ENCODE data around the gene CD84. TPM values are rescaled to one million over a fixed set of nuclear protein-coding genes. Genes with fewer than 3 reads are reported as not detected.

The CD84 gene
- total RNA-seq, 6 experiments from 2014 or later = 2.4 to 11.1 (median 3.4) TPM

DNA sequence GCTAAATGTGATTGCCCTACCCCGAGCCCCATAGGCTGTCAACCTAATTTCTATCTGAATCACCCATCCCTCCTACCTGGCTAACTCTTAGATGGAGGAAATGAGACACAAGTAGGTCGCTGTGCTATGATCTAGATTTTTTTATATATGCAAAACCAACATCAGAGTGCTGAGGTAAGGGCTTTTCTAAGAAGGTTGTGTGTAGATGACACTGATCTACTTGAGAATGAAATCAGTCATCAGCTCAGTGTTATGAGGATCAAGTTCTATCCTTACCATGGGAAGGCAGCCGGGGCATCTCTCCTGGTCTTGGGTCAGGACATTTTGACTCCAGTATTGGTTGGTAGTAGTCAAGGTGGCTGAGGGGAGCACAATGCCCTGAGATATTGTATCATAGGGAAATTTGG lies 43.9 kb upstream of the CD84 start:
- intact Hi-C loops (cut with DNase I) = no loop called here
- Histone ChIP-seq H3K27ac (no peak overlapping the region), H3K9me3 (no peaks in the 10 kb centered on the region), H3K4me3 (no peak overlapping the region), H3K36me3 (no peaks in the 10 kb centered on the region), H3K27me3 (no peaks in the 10 kb centered on the region), H3K4me1 (no peaks in the 10 kb centered on the region)
- 67% methylated on average over 3 of the region's 3 CpGs for WGBS (ENCODE audit: insufficient coverage, low coverage, low lambda C conversion rate, missing lambda C conversion rate)
- DNase-seq (no peak), ATAC-seq (no peak)
- TF ChIP-seq POLR2A (IDR thresholded peaks at IDR 0.05) = no peak
- TF ChIP-seq, protein P1, sequence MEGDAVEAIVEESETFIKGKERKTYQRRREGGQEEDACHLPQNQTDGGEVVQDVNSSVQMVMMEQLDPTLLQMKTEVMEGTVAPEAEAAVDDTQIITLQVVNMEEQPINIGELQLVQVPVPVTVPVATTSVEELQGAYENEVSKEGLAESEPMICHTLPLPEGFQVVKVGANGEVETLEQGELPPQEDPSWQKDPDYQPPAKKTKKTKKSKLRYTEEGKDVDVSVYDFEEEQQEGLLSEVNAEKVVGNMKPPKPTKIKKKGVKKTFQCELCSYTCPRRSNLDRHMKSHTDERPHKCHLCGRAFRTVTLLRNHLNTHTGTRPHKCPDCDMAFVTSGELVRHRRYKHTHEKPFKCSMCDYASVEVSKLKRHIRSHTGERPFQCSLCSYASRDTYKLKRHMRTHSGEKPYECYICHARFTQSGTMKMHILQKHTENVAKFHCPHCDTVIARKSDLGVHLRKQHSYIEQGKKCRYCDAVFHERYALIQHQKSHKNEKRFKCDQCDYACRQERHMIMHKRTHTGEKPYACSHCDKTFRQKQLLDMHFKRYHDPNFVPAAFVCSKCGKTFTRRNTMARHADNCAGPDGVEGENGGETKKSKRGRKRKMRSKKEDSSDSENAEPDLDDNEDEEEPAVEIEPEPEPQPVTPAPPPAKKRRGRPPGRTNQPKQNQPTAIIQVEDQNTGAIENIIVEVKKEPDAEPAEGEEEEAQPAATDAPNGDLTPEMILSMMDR (IDR thresholded peaks at IDR 0.05) = no peak

DNA sequence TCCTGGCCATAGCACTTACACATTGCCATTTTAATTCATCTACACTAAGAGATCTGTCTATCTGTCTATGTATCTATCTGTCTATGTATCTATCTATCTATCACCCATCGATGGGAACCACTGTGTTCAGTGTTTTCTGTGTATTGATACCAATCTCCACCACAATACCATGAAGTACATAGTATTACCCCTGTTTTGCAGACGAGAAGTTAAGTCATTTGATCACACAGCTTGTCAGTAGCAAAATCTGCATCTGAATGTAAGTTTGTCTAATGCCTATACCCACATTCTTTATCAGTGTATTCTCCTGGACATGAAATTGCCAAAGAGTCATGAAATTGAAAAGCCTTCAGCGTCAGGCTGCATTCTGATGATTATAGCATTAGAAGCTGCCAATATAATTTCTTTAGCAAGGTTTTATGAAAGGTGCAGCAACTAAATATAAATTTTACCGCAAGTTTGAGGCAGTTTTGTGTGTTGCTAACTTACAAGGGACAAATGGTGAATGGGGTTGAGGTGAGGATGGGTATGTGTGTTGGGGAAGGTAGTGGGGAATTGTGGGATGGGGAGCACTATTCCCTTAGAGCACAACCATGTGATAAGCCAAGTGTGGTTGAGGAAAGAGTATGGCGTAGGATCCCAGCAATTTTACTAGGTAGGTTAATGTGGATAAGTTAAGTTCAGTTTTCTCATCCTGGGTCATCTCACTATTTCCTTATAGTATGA lies 43.4 kb upstream of the CD84 start:
- intact Hi-C loops (cut with DNase I) = no loop called here
- TF ChIP-seq POLR2A (IDR thresholded peaks at IDR 0.05) = no peak
- TF ChIP-seq, protein P1 (IDR thresholded peaks at IDR 0.05) = no peak
- Histone ChIP-seq H3K4me3 (no peak overlapping the region), H3K4me1 (no peaks in the 10 kb centered on the region), H3K27me3 (no peaks in the 10 kb centered on the region), H3K9me3 (no peaks in the 10 kb centered on the region), H3K27ac (no peak overlapping the region), H3K36me3 (no peaks in the 10 kb centered on the region)
- DNase-seq (no peak), ATAC-seq (no peak)
- 73% methylated on average over 5 of the region's 5 CpGs for WGBS (ENCODE audit: insufficient coverage, low coverage, low lambda C conversion rate, missing lambda C conversion rate)

DNA sequence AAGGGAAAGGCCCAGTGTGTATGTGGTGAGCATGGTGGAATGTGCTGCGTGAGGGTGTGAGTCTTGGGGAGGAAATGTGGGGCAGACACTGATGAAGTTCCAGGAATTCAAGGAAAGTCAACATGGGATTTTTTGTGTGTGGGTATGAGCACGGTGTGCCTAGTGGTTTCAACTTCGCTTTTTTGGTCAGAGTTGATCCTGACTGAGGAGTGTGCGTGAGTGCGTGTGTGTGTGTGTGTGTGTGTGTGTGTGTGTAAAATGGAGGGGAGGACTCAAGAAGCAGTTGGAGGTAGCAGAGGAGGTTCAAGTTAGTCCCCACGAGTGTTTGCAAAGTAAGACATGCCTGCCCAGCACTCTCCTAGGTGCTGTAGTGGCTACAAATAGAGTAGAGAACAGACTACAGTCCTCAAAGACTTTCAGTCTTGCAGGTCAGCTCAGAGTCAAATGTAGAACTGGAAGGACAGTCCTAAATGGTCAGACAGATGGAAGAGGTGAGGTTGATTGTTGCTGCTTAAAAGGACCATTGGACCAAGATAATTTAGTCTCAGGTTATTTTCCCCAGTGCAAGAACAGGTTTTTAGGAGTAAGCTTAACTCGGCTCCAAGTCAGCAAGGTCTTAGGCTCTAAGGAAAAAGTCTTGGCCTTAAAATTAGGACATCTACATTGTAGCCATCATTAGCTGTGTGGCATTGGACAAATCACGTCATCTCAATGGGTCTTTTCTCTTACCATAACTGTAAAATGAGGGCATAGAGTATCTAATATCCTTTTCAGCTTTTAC lies 42.5 kb upstream of the CD84 start:
- H3K4me1 ChIP-seq = no peaks in the 10 kb centered on the region
- WGBS (ENCODE audit: insufficient coverage, low coverage, low lambda C conversion rate, missing lambda C conversion rate) = 66% methylated on average over 5 of the region's 8 CpGs
- no peaks in the 10 kb centered on the region for H3K9me3 ChIP-seq
- no peaks in the 10 kb centered on the region for H3K36me3 ChIP-seq
- ATAC-seq (no peak), DNase-seq (no peak)
- TF ChIP-seq POLR2A (IDR thresholded peaks at IDR 0.05) = no peak
- TF ChIP-seq, protein P1 (IDR thresholded peaks at IDR 0.05) = no peak
- no peak overlapping the region for H3K4me3 ChIP-seq
- H3K27ac ChIP-seq = no peak overlapping the region
- H3K27me3 ChIP-seq = no peaks in the 10 kb centered on the region
- intact Hi-C loops (cut with DNase I) = no loop called here

DNA sequence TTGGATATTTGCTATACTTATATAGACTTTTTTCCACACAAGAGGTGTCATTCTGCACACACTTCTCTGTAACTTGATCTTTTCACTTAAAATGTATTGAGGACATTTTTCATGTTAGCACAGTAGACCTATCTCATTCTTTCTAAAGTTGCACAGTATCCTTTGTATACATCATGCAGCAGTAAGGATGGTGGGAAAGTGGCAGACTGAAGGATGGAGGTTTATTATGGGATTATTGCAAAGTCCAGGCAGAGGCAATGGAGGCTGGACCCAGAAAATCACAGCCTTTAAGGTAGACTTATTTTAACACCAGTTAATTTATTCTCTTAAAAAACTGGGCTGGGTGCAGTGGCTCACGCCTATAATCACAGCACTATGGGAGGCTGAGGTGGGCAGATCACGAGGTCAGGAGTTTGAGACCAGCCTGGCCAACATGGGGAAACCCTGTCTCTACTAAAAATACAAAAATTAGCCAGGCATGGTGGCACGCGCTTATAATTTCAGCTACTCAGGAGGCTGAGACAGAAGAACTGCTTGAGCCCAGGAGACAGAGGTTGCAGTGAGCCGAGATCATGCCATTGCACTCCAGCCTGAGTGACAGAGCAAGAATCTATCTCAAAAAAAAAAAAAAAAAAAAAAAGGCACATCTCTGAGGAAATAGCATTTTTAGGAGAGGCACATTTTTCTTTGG lies 41.8 kb upstream of the CD84 start:
- no peaks in the 10 kb centered on the region for H3K36me3 ChIP-seq
- intact Hi-C loops (cut with DNase I) = no loop called here
- TF ChIP-seq, protein P1 (IDR thresholded peaks at IDR 0.05) = no peak
- TF ChIP-seq POLR2A (IDR thresholded peaks at IDR 0.05) = no peak
- no peak overlapping the region for H3K27ac ChIP-seq
- no peaks in the 10 kb centered on the region for H3K4me1 ChIP-seq
- ATAC-seq = no peak
- 100% methylated on average over 2 of the region's 5 CpGs for WGBS (ENCODE audit: insufficient coverage, low coverage, low lambda C conversion rate, missing lambda C conversion rate)
- no peaks in the 10 kb centered on the region for H3K9me3 ChIP-seq
- no peak overlapping the region for H3K4me3 ChIP-seq
- DNase-seq = no peak
- no peaks in the 10 kb centered on the region for H3K27me3 ChIP-seq

Measured in right lobe of liver (tissue), 6 donors.